Lung (tissue), 12 donors: ENCODE measurements around the gene ITPK1. TPM values are rescaled to one million over a fixed set of nuclear protein-coding genes. Genes with fewer than 3 reads are reported as not detected.

Source experiments
- ATAC-seq: fragments of 200-7000 bp; cut with Tn5 transposase; one replicate; pipeline ENCODE4 v1.9.1; 2020; ENCODE audit warnings: moderate number of reproducible peaks; ENCODE audit not compliant: insufficient read depth, low FRiP score
- DNase-seq, 3 donors: peaks; one replicate each; pipeline ENCODE4 v3.0.0-alpha.2; 2013 to 2017
- H3K27ac ChIP-seq, 2 donors: one replicate each; pipeline ENCODE4 v1.5.1; 2013; ENCODE audit warnings: mild to moderate bottlenecking in 2 of 2, moderate library complexity in 2 of 2, control low read depth in 1 of 2, inconsistent platforms in 1 of 2, low read depth in 1 of 2, low read length in 1 of 2
- H3K27me3 ChIP-seq, 3 donors: one replicate each; pipeline ENCODE4 v1.5.1; 2013; ENCODE audit warnings: low read length in 2 of 3; ENCODE audit not compliant: control insufficient read depth in 3 of 3, insufficient read depth in 3 of 3
- H3K36me3 ChIP-seq, 4 donors: one replicate each; pipeline ENCODE4 v1.5.1; 2013; ENCODE audit warnings: low read length in 4 of 4, mild to moderate bottlenecking in 1 of 4, moderate library complexity in 1 of 4; ENCODE audit not compliant: control insufficient read depth in 4 of 4, insufficient read depth in 4 of 4
- H3K4me1 ChIP-seq, 5 donors: one replicate each; pipeline ENCODE4 v1.5.1; 2013; ENCODE audit warnings: low read length in 5 of 5, mild to moderate bottlenecking in 2 of 5, moderate library complexity in 1 of 5; ENCODE audit not compliant: control insufficient read depth in 5 of 5, insufficient read depth in 5 of 5
- H3K4me3 ChIP-seq: one replicate; pipeline ENCODE4 v1.5.1; 2013; ENCODE audit warnings: mild to moderate bottlenecking, control low read depth, moderate library complexity
- H3K9ac ChIP-seq, 2 donors: one replicate each; pipeline ENCODE4 v1.5.1; 2013; ENCODE audit warnings: low read length in 2 of 2, control low read depth in 1 of 2; ENCODE audit not compliant: insufficient read depth in 1 of 2
- H3K9me3 ChIP-seq, 4 donors: one replicate each; pipeline ENCODE4 v1.5.1; 2013; ENCODE audit warnings: low read length in 3 of 4, mild to moderate bottlenecking in 1 of 4, moderate library complexity in 1 of 4; ENCODE audit not compliant: control insufficient read depth in 4 of 4, insufficient read depth in 3 of 4
- CTCF ChIP-seq: IDR thresholded peaks from 2 replicates; pipeline ENCODE4 v1.5.1; 2012; ENCODE audit warnings: mild to moderate bottlenecking; ENCODE audit errors: control extremely low read depth, extremely low read depth
- WGBS, 2 donors: extraction: QIAGEN DNeasy Blood & Tissue Kit; methylation state at CpG; one replicate each; pipeline ENCODE4 v1.1.7; 2013; 5-methylcytosine and 5-hydroxymethylcytosine counted together
- polyA plus RNA-seq, 2 donors: library from polyadenylated mRNA; stranded (reverse); fragments of 200-250 nt; gene quantifications; one replicate each; pipeline ENCODE4 v1.2.1, GENCODE V29; 2013
- total RNA-seq, 2 donors: library from RNA; depleted of rRNA in 1 of 2; stranded (reverse); fragments of >200 nt in 1 of 2; gene quantifications; one replicate each; pipeline ENCODE4 v1.2.1, GENCODE V29; 2014 to 2021
- donor health status: control.
- donor health status: control.
- donor health status: Bipolar disorder and iron deficiency.
- donor health status: healthy.
- donor health status: DM: yes; HTN: yes; CAD: no.

Gene ITPK1
- total and polyA plus RNA-seq, 4 donors, result 17.5 to 99.4 (median 45.3) TPM

GRCh38 chr14:93002851-93003298 is 112.8 kb downstream of the ITPK1 start:
- no peak for TF ChIP-seq CTCF
- H3K9me3 ChIP-seq, result no peaks in the 10 kb centered on the region
- peaks cover 0 to 2% (median 0%) of the 10 kb centered on the region in 4 donors for H3K36me3 ChIP-seq
- peaks cover 0 to 14% (median 4%) of the 10 kb centered on the region in 5 donors for H3K4me1 ChIP-seq
- H3K9ac ChIP-seq, result no peak overlapping the region
- H3K27ac ChIP-seq, result no peak overlapping the region
- no peaks in the 10 kb centered on the region for H3K27me3 ChIP-seq
- H3K4me3 ChIP-seq, result no peak overlapping the region
- 92 to 93% methylated on average over 5 of the region's 5 CpGs for WGBS, 2 donors
- DNase-seq (no peak), ATAC-seq (no peak)

DNA sequence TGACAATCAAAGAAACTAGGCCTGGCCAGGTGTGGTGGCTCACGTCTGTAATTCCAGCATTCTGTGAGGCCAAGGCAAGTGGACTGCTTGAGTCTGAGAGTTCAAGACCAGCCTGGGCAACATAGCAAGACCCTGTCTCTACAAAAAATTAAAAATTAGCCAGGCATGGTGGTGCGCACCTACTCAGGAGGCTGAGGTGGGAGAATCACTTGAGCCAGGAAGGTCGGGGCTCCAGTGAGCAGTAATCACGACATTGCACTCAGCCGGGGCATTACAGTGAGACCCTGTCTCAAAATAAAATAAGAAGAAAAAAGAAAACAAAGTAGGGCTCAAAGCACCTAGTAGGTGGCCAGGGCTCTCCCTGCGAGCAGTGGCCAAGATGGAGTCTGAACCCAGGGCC is 113.7 kb downstream of the ITPK1 start:
- Histone ChIP-seq H3K9ac (no peak overlapping the region), H3K4me1 (peaks cover 0 to 12% (median 0%) of the 10 kb centered on the region in 5 donors), H3K9me3 (no peaks in the 10 kb centered on the region), H3K27me3 (no peaks in the 10 kb centered on the region), H3K27ac (no peak overlapping the region), H3K4me3 (no peak overlapping the region), H3K36me3 (peaks cover 0 to 2% (median 0%) of the 10 kb centered on the region in 4 donors)
- DNase-seq (no peak), ATAC-seq (no peak)
- WGBS, 2 donors, result 96 to 97% methylated on average over 6 of the region's 6 CpGs
- TF ChIP-seq CTCF, result no peak

- no peak for TF ChIP-seq CTCF
- Histone ChIP-seq H3K27ac (no peak overlapping the region), H3K4me1 (peaks cover 0 to 4% (median 0%) of the 10 kb centered on the region in 5 donors), H3K9me3 (no peaks in the 10 kb centered on the region), H3K4me3 (no peak overlapping the region), H3K36me3 (peaks cover 0 to 4% (median 0%) of the 10 kb centered on the region in 4 donors), H3K9ac (no peak overlapping the region), H3K27me3 (no peaks in the 10 kb centered on the region)
- ATAC-seq (no peak), DNase-seq (no peak)
- 96 to 97% methylated on average over 10 of the region's 10 CpGs for WGBS, 2 donors
These were observed 116.8 kb downstream of the ITPK1 start for GRCh38 chr14:92998946-92999345.

DNA sequence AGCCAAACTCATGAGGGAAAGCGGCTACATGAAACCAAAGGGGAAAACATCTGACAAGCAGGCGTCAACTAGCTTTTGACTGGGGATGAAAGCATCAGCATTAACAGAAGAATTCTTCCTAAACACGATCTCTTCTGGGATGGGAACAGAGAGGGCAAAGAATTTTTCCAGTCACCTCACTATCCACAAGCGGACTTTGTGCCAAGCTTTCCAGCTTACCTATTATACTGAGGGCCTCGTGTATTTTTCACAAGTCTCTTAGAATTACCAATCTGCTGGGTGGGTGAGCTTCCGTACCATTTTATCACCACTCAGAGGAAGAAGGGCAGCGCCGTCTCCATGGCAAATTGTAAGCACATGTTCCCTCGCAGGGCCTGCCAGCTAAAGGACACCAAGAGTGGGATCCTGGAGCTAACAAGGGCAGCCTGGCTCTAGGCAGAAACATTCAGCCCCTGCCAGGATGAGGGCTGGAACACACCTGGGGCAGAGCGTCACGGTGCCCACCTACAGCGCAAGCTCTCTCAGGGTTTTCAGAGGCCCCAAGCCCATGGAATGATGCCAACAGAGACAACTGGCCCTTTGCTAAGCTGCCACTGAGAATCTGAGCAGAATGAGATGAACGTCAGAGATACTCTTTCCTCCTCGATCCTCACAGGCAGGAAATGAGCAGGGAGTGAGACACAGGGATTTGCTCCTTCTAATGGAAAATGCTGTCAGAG is 118.2 kb downstream of the ITPK1 start:
- WGBS, 2 donors, result 92 to 93% methylated on average over 14 of the region's 14 CpGs
- H3K4me3 ChIP-seq, result no peak overlapping the region
- no peak for DNase-seq
- peaks cover 0 to 5% (median 0%) of the 10 kb centered on the region in 4 donors for H3K36me3 ChIP-seq
- no peaks in the 10 kb centered on the region for H3K9me3 ChIP-seq
- peaks cover 0 to 4% (median 0%) of the 10 kb centered on the region in 5 donors for H3K4me1 ChIP-seq
- H3K9ac ChIP-seq, result no peak overlapping the region
- no peak overlapping the region for H3K27ac ChIP-seq
- no peak for ATAC-seq
- no peak for TF ChIP-seq CTCF
- no peaks in the 10 kb centered on the region for H3K27me3 ChIP-seq
